8988T (cell line): ENCODE results near the gene CUBN.

Source experiments
- DNase-seq: peaks from one replicate; pipeline ENCODE4 v3.0.0; 2011

CUBN gene

DNA sequence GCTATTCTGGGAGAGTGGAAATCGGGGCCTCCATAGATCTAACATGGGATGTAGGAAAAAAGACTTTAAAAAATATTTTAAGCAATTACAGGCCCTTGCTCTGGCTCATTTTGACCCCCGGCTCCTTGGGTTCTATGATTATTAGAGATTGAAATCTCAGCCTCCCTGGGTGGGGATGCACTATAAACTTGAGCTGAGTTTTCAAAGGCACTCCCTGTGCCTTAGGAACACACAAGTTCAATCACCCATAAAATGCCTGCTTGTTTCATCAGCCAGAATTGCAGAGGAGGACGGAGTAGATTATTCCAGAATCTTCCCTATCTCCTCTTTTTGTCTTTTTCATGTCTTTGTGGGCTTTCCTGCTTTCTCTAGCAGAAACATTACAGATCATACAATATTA is 145.4 kb downstream of the CUBN start:
- no peak for DNase-seq

DNA sequence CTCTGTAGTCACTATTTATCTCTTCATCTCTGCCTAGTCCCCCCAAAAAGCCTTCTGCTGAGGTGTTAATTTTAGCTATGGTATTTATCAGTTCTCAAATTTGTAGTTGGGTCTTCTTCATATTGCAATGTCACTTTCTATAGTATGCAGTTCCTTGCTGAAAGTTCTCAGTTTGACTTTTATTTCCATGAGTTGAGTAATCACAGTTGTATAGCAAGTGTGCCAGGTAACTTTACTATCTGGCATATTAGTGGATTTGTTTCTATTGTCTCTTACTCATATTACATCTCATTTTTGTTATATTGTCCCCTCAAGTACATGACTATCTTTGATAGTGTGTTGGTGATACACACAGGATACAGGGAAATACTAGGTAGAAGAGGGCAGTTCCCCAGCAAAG is 152.8 kb downstream of the CUBN start:
- DNase-seq: no peak

DNA sequence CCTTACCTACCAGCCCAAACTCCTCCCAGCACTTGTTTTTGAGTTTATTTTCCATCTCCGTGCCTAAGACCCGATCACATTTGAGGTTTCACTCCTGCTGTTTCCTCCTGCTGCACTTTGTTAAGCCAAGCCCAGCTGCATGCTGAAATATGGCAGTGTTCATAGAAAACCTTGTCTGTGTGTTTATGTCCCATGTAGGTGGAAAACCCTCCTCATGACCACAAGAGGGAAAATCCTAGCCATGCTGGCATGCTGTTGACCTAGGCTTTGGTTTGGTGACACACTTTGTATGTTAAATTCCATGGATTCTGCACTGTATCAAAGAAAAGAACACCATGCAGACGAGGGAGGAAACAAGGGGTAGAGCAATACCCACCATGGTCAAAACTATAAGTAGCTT is 154.4 kb downstream of the CUBN start:
- no peak for DNase-seq

DNA sequence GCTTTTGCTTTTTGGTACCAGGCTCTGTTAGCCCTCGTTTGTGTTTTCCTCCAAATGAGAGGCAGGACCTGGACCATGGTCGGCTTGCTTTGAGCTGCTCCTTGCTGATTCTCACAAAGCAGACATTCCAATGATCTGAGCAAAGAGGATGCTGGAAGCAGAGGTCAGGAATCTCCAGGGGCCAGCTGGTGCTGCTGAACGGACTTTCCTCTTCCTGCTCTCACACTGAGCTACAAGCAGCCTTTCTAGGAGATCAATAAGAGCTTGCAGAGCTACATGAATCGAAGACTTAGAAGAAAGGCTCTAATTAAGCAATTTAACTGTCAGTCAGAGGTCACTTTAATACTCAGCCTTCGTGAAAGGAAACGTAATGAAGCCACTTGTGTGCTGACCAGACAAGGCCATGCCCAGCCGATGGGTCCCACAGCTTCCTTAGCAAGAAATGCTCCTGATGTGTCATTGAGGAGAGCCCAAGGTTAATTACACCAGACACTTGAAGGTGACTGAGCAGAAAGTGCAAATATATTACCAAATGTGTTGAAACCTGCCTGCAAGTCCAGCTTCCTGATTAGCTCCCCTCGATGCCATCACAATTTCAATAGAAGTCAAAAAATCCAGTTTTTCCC is 161.1 kb downstream of the CUBN start:
- peak; percentile 25 for DNase-seq

DNA sequence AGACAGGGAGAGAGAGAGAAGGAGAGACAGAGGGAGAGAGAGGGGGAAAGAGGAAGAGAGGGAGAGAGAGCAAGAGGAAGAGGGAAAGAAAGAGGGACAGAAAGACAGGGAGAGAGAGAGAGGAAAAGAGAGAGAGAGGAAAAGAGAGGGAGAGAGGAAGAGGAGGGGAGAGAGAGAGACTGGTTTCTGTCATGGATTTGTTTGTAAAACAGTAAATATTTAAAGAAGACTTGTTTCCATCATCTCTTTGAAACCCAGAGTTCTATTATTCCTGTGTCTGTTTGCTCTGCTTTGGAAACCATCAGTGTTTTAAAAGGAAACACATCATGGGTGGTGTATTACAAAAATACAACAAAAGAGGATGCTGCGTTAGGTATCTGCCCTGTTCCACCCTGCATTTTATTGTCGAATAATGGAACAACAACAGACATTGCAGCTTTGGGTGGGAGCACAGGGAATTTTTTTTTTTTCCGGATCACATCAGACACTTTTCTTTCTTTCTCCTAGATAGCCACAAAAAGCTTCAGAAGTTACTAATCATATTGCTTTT is 161.7 kb downstream of the CUBN start:
- no peak for DNase-seq

DNA sequence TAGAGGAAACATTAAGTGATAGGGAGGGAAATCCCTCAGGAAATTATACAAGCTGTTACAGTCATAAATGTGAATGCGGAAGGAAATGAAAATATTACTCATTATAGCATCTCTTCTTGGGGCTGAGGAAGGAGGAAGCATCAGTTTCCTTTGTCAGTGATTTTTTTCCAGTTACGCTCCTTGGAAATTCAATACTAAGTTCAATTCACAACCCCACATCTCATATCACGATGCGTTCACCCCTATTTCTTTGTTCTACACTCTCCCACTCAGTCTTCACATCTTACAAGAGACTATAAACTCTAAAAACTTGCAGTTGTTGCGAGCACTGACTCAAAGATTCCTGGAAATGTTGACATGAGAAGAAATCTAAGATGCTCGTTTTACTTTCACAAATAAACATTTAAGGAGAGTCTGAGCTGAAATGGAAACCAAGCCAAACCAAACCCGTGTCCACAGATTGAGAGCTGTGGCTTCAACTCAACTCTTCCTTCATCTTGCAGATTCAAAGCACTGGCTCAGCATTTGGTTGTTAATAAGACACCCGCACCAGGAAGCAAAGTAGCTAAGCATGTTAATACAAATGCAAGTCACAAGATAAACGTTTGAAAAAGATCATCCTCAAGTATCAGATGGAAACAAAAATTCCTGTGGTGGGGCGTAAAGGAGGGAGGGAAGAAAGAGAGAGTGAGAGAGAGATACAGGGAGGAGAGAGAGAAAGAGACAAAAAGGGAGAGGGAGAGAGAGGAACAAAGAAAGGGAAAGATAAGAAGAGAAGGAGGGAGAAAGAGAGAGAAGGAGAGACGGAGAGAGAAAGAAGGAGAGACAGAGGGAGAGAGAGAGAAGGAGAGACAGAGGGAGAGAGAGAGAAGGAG is 162.4 kb downstream of the CUBN start:
- no peak for DNase-seq

DNA sequence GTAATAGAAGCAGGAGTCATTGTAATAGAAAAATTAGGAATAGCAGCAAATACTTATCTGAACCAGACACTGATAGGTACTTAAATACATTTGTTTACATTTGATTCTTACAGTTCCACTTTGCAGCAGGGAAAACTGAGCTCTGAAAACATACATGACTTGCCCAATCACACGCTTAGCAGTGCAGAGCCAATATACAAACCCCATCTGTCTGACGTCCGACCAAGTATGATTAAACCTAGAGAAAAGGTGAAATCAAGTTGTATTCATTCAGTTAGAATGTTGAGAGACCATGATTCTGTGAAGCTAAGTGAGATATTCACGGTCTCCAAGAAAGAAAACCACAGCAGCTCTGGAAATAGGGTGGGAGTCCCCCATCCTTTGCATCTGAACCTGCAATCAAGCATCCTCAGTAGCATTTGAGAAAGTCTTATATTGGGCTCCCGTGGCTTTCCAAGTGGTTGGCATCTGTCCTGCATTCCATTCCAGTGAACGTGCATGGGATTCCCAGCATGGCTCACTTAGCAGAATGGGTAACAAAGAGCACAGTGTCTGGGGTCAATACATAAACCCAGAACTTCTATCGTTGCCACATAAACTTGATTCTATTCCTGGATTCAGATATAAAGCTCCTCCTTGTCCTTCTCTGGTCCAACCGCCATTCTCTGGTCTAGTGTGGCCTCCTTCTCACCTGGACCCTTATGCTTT is 163.7 kb downstream of the CUBN start:
- peak; percentile 29 for DNase-seq

DNA sequence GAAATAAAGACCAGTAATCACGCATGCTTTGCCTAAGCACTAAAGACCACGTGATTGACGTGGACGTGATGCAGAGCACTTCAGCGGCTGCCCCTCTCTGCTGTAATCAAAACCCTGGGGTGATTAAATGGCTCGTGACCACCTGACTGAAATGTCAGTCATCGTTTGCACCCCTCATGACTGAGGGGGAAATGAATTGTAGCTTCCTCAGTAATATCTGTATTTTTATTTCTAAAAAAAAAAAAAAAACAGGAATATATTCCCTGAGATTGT is 164.3 kb downstream of the CUBN start:
- DNase-seq: no peak

DNA sequence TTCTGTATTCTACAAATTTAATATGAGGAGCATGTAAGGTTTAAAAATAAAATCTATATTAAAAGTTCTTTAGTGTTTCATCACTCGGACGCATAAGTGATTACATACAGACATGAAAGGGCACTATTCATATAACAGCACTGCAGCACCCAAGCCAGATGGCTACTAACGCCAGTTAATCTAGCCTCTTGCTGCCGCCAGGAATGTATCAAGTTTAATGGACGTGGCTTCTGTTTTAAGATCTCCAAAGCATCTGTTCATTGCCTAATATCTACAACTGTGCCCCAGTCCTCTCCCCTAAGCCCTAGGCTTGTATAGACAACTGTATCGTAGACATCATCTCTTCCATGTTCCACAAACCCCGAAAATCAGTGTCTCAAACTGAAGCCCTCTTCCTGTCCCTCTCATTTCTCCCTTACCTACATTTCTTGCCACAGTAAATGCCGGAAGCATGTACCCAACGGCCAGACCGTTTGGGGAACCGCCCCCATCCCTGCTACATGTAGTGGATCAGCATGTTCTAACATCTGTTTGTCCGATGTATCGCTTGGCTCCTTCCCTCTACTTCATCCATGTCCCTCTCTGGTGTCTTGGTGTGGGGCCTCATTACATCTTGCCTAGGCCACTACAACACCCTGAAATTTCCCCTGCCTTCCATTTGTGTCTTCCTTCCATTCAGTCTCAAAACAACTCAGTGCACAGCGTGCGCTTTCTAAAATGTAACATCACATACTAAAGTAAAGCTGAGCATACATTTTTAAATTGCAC is 164.9 kb downstream of the CUBN start:
- DNase-seq: no peak

DNA sequence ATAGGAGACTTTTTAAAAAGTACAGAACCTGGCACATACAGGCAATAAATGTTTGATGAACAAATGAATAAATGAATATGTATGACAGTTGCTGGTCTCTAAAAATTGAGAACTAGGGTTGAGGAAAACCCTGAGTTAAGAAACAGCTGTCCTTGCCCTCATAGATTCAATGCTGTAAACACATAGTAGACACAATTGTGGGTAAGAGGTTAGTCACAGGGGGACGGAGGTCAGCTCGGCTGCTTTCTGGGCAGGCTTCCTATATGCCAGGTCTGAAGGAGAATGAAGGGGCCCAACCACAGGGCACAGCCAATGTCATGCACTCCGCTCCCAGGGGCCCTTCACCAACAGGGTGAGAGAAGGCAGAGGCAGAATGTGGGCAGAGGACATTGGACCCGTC is 169.1 kb downstream of the CUBN start:
- no peak for DNase-seq

DNA sequence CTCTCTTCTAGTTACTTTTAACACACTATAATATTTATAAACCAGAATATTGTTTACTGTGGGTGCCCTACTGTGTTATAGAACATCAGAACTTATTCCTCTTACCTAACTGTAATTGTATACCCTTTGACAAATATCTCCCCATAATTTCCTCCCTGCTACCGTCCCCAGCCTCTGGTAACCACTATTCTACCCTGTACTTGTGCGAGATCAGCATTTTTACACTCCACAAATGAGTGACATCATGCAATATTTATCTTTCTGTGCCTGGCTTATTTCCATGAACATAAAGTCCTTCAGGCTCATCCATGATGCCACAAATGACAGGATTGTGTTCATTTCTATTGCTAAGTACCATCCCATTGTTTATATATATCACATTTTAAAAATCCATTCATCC is 172.6 kb downstream of the CUBN start:
- DNase-seq: no peak

DNA sequence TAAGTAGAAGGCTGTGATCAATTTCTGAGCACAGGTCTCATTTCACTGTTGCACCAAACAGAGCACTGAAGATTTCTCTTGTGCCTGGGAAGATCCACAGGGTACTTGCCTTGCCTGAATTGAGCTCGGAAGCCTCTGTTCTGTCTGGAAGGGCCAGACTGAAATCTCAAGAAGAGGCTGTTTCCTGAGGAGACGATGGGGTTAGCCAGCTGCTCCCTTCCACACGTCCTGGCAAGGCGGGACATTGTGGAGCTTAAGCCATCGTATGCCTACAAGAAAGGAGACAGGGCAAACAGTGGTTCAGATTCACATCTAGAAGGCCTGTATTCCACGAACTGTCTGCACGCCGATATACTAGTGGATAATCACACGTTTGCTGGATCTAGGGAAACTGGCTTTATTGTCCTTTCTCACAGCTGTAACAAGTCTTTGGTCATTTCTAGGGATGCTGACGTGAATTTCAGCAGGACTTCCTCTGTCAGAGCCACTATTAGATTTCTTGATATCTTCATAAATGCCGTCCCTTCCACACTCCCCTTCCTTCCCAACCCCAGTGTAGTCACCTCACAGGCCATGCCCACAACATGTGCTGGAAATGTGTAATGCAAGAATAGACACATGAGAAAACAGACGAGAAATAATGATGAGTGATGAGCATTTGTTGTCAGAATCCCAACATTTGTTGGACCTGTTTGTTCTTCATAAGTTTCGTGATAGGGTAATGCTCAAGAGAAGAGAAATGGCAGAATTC is 175.2 kb downstream of the CUBN start:
- DNase-seq: no peak

DNA sequence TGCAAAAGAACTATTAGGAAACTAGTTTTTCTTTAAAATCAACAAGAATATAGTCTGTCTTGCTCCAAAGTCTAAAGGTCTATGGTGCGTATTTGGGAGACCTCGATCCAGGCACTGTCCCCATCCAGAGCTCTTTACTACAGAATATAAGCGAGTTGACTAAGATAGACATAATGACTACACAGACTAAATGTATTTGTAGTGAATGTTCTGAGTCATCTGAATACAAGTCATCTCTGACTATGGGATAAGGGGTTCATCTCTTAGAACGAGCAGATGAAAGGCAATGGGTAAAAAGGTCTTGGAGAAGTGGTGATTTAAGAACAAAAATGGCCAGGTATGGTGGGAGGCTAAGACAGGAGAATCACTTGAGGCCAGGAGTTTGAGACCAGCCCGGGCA is 176.3 kb downstream of the CUBN start:
- no peak for DNase-seq

DNA sequence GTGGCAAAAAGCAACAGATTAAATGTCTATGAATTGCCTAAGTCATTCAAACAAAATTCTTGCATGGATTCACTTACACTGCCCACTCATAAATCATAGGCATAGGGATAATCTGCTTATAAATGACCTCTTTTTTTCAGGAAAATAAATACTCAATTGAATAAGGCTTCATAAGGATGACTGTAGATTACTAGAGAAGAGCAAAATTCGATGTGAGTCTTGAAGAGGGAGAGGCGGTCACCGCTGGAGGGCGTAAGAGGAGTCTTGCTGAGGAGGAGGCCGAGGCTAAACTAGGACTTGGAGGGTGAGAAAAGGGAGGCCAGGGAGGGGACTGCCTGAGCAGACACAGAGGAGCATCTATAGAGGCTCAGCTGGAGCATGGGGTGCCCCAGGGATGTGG is 177.0 kb downstream of the CUBN start:
- peak; percentile 26 for DNase-seq

DNA sequence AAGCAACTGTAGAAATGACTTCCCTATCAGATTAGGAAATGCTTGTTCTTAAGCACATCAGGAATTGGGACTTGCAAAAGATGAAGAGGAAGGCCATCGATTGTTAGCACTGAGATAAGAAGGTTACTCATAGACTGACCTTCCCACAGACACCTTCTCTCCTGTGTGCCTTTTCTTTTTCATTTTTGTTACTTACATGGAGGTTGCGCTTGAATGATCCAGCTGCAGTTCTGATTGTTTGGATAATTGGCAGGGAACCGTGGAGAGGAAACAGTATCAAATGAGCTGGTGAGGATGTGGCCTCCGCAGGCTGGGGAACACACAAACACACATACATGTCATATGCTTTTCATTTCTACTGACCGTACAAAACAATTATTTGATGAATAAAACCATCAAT is 177.5 kb downstream of the CUBN start:
- no peak for DNase-seq

DNA sequence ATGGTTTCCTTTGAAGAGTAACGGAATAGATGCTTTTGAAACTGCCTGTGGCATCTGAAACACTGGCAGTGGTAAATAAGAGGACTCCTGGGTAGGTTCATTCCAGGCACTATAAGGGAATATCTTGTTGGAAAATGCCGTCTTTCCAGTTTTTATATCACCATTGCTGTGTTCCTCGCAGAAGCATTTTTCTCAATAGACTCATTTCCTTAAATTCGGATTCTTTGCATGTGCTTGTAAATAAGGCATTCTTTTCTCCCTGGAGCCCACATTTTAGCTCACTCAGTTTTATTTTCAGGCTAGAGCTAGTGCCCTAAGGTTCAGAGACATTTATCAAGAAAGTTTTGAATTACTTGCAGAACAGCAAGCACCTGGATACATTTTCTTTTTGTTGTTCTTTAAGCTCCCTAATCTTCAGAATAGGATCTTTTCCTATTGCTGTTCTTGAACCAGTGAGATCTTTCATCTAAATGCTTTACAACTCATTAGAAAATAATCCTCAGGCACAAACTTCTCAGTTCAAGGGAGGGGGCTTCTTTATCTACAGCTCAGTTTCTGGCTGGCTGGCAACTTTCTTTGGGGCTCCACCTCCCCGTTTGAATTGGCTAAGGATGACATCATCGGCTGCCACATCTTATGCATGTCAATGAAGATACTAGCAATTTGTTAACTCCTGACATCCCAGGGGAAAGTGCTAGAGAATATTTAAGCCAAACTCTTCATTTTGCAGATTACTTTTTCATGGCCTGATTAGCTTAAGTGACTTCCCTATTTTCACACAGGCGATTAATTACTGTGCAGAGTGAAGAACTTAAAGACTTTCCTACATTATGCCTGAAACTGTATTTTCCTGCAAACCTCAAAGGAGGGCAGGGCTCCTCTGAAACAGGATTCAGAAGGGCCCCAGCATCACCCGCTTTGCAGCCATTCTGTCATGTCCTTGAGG is 178.7 kb downstream of the CUBN start:
- no peak for DNase-seq

DNA sequence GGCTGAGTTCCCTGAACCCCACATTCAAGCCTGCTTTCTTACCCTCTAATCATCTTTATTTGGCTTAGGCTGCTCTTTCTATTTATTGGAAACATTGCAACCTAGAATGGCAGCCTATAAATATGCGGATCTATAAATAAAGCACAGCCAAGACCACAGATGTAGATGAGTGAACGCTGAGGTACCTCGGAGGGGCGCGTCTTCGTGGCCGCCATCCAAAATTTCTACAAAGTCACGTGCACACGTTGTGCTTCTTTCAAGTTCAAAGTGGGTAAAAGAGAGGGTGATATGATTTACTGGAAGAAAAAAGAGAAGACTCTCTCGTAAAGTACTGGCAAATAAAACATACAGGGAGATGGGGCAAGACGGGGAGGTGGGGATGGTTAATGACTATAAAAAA is 179.8 kb downstream of the CUBN start:
- no peak for DNase-seq

DNA sequence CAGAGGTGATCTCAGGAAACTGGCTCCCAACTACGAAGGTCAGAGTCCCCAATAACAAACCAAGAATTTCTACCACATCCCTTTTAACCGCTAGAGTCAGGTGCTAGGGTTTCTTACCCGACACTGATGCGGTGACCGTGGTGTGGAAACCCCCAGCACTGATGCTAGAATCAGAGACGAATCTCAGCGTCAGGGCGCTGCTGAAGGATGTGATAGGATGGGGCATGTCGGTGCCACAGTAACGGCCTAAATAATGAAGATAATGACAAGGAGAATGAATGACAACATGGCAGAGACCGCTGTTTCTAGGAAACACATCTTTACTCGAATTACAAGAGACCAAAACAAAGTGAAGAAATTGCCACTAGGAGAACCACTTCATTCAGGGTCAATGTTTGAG is 181.2 kb downstream of the CUBN start:
- DNase-seq: no peak

DNA sequence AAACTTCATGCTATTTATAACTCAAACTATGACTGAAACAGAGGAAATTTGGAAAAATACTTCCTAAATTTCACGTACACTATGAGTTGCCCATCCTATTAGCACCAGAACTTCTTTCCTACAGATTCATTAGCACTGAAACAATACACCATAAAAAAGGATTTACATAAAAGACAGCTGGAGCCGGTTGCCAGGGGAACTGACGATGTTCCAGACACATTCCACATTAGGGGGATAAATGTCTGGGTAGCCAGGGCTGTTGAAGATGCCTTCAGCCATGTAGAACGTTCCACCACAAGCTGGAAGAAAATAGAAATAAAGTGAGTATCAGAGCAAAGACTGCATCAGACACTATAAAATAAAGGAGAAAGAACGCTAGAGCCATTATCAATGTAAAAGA is 182.5 kb downstream of the CUBN start:
- DNase-seq: no peak

DNA sequence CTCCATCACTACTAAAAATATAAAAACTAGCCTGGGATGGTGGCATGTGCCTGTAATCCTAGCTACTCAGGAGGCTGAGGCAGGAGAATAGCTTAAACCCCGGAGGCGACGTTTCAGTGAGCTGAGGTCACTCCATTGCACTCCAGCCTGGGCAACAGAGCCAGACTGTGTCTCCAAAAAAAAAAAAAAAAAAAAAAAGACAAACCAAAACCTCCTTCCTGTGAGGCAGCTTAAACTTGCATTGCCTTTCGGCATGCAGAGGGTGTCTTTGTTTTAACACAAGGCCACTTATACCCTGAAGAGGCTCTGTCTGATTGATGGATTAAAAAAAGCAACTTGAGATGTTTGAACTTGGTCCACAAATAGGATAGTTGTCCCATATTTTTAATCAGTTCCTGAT is 184.0 kb downstream of the CUBN start:
- no peak for DNase-seq

DNA sequence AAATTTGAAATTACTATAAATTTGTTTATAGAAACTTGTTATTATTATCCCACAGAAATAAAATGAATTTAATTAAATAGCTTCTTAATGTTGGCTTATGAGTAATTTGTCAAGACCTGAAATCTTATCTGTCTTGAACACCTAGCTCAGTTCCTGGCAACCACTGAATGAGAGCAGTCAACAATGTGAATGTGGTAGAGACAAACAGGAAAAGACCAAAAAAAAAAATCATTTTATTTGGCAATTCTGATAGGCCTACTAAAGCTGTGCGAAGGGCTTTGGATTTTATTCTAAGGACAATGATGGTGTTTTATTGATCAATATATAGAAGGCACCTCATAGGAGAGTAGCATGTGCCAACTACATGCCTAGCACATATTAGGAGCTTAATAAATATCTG is 184.6 kb downstream of the CUBN start:
- no peak for DNase-seq
